GM19193 (cell line): Measurements from ENCODE around the gene SLC6A6.
A peak's percentile ranks its signal among the peaks of the same experiment; 100 is the strongest.

Experiments
- POLR2A ChIP-seq: IDR thresholded peaks from 4 replicates; pipeline ENCODE4 v1.6.1; 2011; ENCODE audit not compliant: insufficient read depth, insufficient read length; ENCODE audit errors: extremely low read depth

Gene SLC6A6

GRCh38 chr3:14402304-14402811 lies at the start of gene SLC6A6:
TSS of gene SLC6A6 (plus strand) at chr3:14402606. CDS start at chr3:14443635, 41,029 bp downstream.
- peak; percentile 81 for TF ChIP-seq POLR2A

DNA sequence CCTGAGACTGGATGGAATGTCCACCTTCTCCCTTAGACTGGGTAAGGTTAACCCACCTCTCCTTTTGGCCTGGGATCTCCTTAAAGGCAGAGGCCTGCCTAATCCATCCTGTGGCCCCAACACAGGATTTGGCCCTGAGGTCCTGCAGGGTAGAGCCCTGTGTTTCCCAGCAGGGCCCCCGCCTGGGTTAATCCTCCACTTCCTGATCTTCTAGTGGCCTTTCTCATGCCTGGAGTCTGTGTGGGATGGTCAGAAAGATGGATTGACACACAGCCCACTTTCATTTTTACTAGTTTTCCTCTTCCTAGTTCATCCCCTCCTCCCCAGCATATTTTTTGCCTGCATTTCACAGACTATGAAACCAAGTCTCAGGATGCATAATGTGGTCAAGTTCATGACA lies 48.9 kb upstream of the SLC6A6 start:
- no peak for TF ChIP-seq POLR2A

GRCh38 chr3:14357463-14357862 lies 44.9 kb upstream of the SLC6A6 start:
- TF ChIP-seq POLR2A = no peak

GRCh38 chr3:14358426-14359211 lies 43.8 kb upstream of the SLC6A6 start:
- no peak for TF ChIP-seq POLR2A

DNA sequence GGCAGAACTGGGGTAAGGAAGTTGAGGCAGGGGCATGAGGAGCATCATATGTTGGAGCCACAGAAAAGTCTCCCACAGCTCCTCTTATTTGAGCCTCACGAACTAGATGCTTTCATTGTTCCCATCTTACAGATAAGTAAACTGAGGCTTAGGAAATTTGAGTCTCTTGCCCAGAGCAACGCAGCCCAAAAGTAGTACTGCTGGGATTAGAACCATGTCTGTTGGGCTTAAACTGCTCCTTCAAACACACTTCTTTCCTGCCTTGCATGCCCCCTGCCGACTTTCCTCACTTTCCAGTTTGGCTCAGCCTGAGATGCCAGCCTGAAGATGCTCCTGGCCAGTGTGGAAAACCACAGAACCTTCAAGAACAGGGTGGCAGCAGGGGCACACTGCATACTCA lies 43.1 kb upstream of the SLC6A6 start:
- no peak for TF ChIP-seq POLR2A

DNA sequence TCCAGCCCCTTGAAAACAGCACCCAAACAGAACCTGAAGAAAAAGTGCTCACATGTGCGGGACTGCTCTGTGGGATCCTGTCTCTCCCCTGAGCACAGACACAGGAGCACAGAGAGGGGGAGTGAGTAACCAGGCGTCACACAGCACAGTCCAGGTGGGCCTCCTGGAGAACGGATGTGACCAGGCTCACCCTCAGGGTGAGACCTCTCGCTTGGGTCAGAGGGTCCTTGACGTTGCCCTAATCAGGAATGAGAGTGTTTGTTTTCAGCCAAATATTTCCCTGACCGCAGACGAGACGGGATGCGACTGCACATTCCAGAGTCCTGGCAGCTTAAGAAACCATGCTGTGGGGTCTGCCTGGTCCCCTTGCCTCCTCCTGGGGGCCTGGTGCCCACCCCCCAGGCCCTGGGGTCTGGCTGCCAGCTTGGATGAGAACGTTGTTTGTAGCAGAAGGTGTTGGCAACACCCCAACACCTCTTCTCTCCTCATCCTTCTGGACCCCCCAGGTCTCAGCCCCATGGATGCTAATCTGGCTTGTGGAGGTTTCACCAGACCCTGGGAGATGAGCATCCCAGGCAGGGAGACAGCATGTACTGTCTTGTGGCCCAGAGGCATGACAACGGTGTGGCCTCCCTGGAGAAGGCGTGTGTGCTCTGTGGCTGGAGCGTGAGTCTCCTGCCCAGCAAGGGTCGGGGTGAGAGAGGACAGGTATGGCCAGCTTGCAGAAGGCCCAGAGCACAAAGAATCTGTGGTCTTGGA lies 42.1 kb upstream of the SLC6A6 start:
- no peak for TF ChIP-seq POLR2A

- no peak for TF ChIP-seq POLR2A
These were observed 41.2 kb upstream of the SLC6A6 start for GRCh38 chr3:14361068-14361677.

- TF ChIP-seq POLR2A = no peak
These were observed 39.5 kb upstream of the SLC6A6 start for GRCh38 chr3:14362890-14363289.

DNA sequence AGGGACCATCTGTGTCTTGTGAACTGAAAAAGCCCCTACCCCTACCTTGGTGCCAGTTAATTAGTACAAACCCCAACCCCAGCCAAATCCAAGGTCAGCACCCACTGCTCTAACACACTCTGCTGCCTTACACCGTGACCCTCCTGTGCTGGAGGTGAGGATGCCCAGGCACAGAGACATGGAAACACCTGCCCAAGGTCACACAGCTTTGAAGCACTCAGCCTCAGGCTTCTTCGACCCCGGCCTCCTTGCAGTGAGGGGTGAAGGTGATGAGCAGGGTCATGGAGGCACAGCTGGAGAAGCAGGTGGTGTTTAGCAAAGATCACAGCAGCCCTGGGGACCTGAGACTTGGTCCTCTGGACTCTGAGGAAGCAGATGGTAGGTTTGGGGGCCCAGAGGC lies 39.0 kb upstream of the SLC6A6 start:
- no peak for TF ChIP-seq POLR2A

GRCh38 chr3:14363991-14364390 lies 38.4 kb upstream of the SLC6A6 start:
- TF ChIP-seq POLR2A = no peak

DNA sequence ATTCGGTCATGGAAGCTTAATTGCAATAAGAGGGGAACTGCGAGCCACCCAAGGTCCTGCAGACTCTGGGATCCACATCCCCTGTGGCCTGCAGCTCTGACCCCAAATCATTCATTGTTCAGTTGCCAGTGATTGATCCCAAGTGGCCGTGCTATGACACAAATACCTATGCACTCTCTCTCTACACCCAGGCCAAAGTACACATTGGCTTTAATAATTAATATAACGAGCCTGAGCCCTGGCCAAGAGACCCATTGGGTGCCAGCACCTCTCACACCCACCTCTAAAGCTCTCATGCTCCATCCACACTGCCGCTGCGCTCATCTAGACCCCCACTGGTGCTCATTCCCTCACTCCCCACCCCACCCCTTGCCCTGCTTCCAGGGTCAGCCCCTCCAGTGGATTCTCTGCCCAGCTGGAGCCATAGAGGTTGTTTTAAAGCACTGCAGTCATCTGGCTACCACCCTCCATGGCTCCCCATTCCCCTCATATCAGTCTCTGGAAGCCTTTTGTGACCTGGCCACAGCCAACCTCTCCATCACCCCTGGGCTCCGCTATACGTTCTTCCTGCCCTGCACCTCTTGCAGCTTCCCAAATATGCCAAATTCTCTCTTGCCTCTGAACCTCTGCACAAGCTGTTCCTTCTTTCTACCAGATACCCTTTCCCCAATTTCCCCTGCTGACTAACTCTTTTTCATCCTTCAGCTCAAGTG lies 37.7 kb upstream of the SLC6A6 start:
- no peak for TF ChIP-seq POLR2A

DNA sequence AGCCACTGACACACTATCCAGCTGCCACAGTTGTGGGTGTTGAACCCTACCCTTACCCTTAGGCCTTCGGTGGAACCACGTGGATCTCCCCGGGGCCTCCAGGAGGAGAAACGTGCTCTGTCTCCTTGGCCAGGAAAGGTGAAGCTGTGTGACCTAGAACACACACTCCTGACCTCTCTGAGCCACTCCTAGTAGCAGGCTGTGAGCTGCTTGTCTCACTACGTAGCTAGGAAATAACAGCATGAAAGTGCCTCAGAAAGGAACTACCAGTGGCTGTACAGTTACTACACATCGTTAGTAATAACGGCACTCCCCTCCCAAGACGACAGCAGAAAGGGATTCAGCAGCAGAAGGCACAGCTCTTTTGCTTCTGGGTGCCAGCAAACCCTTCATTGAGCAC lies 36.2 kb upstream of the SLC6A6 start:
- TF ChIP-seq POLR2A = no peak

- TF ChIP-seq POLR2A = no peak
These were observed 35.2 kb upstream of the SLC6A6 start for GRCh38 chr3:14366915-14367823.

DNA sequence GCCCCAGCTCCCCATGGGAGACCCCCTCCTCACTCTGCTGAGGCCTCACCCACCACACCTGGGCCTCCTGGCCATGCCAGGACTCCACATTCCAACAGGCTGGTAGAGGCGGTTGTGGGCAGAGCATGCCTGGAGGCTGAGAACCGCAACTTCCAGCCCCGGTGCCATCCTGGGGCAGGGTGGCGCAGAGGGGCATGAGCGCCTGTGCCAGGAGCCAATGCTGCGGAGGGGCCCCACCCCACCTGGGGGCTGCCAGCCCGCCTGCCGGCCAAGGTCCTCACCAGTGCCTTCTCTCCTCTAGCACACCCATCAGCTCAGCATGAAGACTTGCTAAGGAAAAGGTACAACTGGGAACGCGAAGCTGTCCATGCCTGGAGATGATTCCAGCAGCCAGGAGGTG lies 34.3 kb upstream of the SLC6A6 start:
- TF ChIP-seq POLR2A = no peak
